ENCODE results near the gene RDH12.
"Not testable (repeated sequence)": the region's sequence is repeated elsewhere in the genome, so short reads cannot be mapped to it uniquely, and the experiment has no call there.

DNA sequence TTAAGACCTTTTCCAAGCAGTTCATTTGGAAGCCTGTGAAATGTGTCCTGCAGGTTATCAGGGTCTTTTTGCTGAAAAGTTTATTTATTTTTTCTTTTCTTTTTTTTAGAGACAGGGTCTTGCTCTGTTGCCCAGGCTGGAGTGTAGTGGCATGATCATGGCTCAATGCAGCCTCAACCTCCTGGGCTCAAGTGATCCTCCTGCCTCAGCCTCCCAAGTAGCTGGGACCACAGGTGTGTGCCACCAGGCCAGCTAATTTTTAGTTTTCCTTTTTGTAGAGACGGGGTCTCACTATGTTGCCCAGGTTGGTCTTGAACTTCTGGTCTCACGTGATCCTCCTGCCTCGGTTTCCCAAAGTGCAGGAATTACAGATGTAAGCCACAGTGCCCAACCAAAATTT is 17.7 kb downstream of the RDH12 start:
- TF ChIP-seq, protein P1, sequence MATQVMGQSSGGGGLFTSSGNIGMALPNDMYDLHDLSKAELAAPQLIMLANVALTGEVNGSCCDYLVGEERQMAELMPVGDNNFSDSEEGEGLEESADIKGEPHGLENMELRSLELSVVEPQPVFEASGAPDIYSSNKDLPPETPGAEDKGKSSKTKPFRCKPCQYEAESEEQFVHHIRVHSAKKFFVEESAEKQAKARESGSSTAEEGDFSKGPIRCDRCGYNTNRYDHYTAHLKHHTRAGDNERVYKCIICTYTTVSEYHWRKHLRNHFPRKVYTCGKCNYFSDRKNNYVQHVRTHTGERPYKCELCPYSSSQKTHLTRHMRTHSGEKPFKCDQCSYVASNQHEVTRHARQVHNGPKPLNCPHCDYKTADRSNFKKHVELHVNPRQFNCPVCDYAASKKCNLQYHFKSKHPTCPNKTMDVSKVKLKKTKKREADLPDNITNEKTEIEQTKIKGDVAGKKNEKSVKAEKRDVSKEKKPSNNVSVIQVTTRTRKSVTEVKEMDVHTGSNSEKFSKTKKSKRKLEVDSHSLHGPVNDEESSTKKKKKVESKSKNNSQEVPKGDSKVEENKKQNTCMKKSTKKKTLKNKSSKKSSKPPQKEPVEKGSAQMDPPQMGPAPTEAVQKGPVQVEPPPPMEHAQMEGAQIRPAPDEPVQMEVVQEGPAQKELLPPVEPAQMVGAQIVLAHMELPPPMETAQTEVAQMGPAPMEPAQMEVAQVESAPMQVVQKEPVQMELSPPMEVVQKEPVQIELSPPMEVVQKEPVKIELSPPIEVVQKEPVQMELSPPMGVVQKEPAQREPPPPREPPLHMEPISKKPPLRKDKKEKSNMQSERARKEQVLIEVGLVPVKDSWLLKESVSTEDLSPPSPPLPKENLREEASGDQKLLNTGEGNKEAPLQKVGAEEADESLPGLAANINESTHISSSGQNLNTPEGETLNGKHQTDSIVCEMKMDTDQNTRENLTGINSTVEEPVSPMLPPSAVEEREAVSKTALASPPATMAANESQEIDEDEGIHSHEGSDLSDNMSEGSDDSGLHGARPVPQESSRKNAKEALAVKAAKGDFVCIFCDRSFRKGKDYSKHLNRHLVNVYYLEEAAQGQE (IDR thresholded peaks at IDR 0.05; ENCODE audit: insufficient replicate concordance, low read depth): not testable (repeated sequence)
- TF ChIP-seq POLR2AphosphoS5, GABPA (IDR thresholded peaks at IDR 0.05; ENCODE audit: low read depth): not testable (repeated sequence)
- TF ChIP-seq, protein P2, sequence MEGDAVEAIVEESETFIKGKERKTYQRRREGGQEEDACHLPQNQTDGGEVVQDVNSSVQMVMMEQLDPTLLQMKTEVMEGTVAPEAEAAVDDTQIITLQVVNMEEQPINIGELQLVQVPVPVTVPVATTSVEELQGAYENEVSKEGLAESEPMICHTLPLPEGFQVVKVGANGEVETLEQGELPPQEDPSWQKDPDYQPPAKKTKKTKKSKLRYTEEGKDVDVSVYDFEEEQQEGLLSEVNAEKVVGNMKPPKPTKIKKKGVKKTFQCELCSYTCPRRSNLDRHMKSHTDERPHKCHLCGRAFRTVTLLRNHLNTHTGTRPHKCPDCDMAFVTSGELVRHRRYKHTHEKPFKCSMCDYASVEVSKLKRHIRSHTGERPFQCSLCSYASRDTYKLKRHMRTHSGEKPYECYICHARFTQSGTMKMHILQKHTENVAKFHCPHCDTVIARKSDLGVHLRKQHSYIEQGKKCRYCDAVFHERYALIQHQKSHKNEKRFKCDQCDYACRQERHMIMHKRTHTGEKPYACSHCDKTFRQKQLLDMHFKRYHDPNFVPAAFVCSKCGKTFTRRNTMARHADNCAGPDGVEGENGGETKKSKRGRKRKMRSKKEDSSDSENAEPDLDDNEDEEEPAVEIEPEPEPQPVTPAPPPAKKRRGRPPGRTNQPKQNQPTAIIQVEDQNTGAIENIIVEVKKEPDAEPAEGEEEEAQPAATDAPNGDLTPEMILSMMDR (IDR thresholded peaks at IDR 0.05; ENCODE audit: insufficient read depth, low read length): not testable (repeated sequence)
